ENCODE results near the gene CD180. TPM values are rescaled to one million over a fixed set of nuclear protein-coding genes. Genes with fewer than 3 reads are reported as not detected.

CD180 gene
- total RNA-seq, 1 donor from 2014 or later: not detected

- no peak for DNase-seq
- Mint-ChIP-seq H3K36me3 (ENCODE audit: unreplicated experiment) (peaks cover 7% of the 10 kb centered on the region), H3K9me3 (ENCODE audit: unreplicated experiment) (peaks cover 3% of the 10 kb centered on the region), H3K27ac (ENCODE audit: unreplicated experiment) (no peak overlapping the region), H3K27me3 (ENCODE audit: unreplicated experiment) (no peaks in the 10 kb centered on the region), H3K4me1 (ENCODE audit: low read depth, unreplicated experiment) (no peaks in the 10 kb centered on the region), H3K4me3 (ENCODE audit: unreplicated experiment) (no peak overlapping the region)
- TF ChIP-seq CTCF (IDR thresholded peaks at IDR 0.05; ENCODE audit: partially characterized antibody, unreplicated experiment): no peak
Measured at GRCh38 chr5:67235399-67236110, 39.0 kb upstream of the CD180 start.

- H3K36me3 Mint-ChIP-seq (ENCODE audit: unreplicated experiment): peaks cover 15% of the 10 kb centered on the region
- no peaks in the 10 kb centered on the region for H3K27me3 Mint-ChIP-seq (ENCODE audit: unreplicated experiment)
- H3K4me3 Mint-ChIP-seq (ENCODE audit: unreplicated experiment): no peak overlapping the region
- no peak for TF ChIP-seq CTCF (IDR thresholded peaks at IDR 0.05; ENCODE audit: partially characterized antibody, unreplicated experiment)
- H3K27ac Mint-ChIP-seq (ENCODE audit: unreplicated experiment): no peak overlapping the region
- H3K9me3 Mint-ChIP-seq (ENCODE audit: unreplicated experiment): peaks cover 7% of the 10 kb centered on the region
- no peak for DNase-seq
- no peaks in the 10 kb centered on the region for H3K4me1 Mint-ChIP-seq (ENCODE audit: low read depth, unreplicated experiment)
Measured at GRCh38 chr5:67234671-67235176, 38.1 kb upstream of the CD180 start.

GRCh38 chr5:67233075-67233474, 36.5 kb upstream of the CD180 start:
- no peak for TF ChIP-seq CTCF (IDR thresholded peaks at IDR 0.05; ENCODE audit: partially characterized antibody, unreplicated experiment)
- DNase-seq: no peak
- Mint-ChIP-seq H3K4me3 (ENCODE audit: unreplicated experiment) (no peak overlapping the region), H3K27ac (ENCODE audit: unreplicated experiment) (no peak overlapping the region), H3K27me3 (ENCODE audit: unreplicated experiment) (no peaks in the 10 kb centered on the region), H3K9me3 (ENCODE audit: unreplicated experiment) (peaks cover 7% of the 10 kb centered on the region), H3K36me3 (ENCODE audit: unreplicated experiment) (peaks cover 15% of the 10 kb centered on the region), H3K4me1 (ENCODE audit: low read depth, unreplicated experiment) (no peaks in the 10 kb centered on the region)

- H3K27me3 Mint-ChIP-seq (ENCODE audit: unreplicated experiment): peaks cover 3% of the 10 kb centered on the region
- DNase-seq: no peak
- no peaks in the 10 kb centered on the region for H3K36me3 Mint-ChIP-seq (ENCODE audit: unreplicated experiment)
- no peak overlapping the region for H3K27ac Mint-ChIP-seq (ENCODE audit: unreplicated experiment)
- H3K4me1 Mint-ChIP-seq (ENCODE audit: low read depth, unreplicated experiment): peaks cover 12% of the 10 kb centered on the region
- no peak for TF ChIP-seq CTCF (IDR thresholded peaks at IDR 0.05; ENCODE audit: partially characterized antibody, unreplicated experiment)
- H3K9me3 Mint-ChIP-seq (ENCODE audit: unreplicated experiment): no peaks in the 10 kb centered on the region
- H3K4me3 Mint-ChIP-seq (ENCODE audit: unreplicated experiment): no peak overlapping the region
Measured at GRCh38 chr5:67223211-67223610, 26.6 kb upstream of the CD180 start.

- DNase-seq: no peak
- TF ChIP-seq CTCF (IDR thresholded peaks at IDR 0.05; ENCODE audit: partially characterized antibody, unreplicated experiment): no peak
- Mint-ChIP-seq H3K4me3 (ENCODE audit: unreplicated experiment) (no peak overlapping the region), H3K4me1 (ENCODE audit: low read depth, unreplicated experiment) (peaks cover 12% of the 10 kb centered on the region), H3K27ac (ENCODE audit: unreplicated experiment) (no peak overlapping the region), H3K27me3 (ENCODE audit: unreplicated experiment) (peaks cover 5% of the 10 kb centered on the region), H3K9me3 (ENCODE audit: unreplicated experiment) (no peaks in the 10 kb centered on the region), H3K36me3 (ENCODE audit: unreplicated experiment) (no peaks in the 10 kb centered on the region)
Measured at GRCh38 chr5:67222243-67223025, 25.8 kb upstream of the CD180 start.
